22Rv1 (cell line): ENCODE data around the gene OR5H6.

Experiments used
- H3K27ac ChIP-seq: fragments of 450-650 bp; 2 replicates; pipeline ENCODE4 v1.5.1; 2017
- CTCF ChIP-seq: fragments of 450-650 bp; IDR thresholded peaks from 2 replicates; pipeline ENCODE4 v1.5.1; 2017; ENCODE audit warnings: mild to moderate bottlenecking
- ZFX ChIP-seq: fragments of 450-650 bp; IDR thresholded peaks from 2 replicates; pipeline ENCODE4 v1.6.1; 2017; ENCODE audit warnings: antibody characterized with exemption, borderline replicate concordance

The OR5H6 gene

GRCh38 chr3:98263944-98264343 lies at the start of gene OR5H6:
Gene OR5H6 (plus strand): TSS chr3:98264244. CDS start chr3:98264333, 89 bp downstream.
- no peak within 1 kb of the TSS for H3K27ac ChIP-seq
- TF ChIP-seq CTCF (no peak), ZFX (no peak)

DNA sequence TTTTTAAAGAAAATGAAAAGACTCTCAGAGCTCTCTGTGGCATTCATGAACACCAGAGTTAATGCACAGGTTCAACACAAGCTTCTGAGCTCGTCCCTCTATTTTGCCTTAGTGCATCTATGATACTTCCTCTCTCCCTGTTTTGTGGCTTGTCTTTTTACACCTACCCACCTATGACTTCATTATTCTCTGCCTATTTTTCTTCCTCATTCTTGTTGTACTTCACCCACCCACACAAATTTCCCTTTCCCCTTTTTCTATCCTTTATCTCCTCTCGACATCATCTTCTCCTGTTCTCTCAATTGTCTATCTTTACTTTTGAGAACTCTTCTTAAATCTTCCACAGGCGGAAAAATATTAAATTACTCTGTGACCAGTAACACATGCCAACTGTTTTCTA lies 49.0 kb upstream of the OR5H6 start:
- no peak for TF ChIP-seq ZFX
- TF ChIP-seq CTCF = no peak

DNA sequence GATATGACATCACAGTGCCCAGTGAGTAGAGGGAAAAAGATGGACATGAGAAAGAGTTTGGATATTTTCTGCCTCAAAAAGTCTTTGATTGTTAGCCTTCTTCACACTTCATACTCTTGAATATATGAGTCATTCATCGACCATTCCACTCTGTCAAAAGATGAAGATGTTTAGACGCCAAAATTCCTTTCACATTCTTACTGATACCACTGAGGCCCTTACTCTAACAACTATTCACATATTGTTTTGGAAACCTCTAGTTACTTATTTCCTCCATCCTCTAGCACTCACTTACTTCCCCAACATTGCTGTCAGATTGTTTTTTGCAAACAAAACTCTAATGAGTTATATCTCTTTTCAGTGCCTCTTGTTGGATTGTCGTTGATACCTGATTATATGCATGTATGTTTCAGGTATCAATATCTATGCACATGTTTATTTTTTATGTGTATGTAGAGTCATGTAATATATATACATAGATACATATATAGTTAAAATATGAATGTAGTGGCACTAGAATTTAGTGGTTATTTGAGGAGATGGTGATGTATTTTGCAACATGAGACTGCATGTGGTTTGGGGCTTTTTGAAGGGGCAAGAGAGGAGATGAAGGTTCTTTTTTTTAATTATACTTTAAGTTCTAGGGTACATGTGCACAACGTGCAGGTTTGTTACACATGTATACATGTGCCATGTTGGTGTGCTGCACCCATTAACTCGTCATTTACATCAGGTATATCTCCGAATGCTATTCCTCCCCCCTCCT lies 40.0 kb upstream of the OR5H6 start:
- TF ChIP-seq CTCF = no peak
- TF ChIP-seq ZFX = no peak
- H3K27ac ChIP-seq = no peak overlapping the region

More for the DNA sequence above, 49.0 kb upstream of the OR5H6 start:
- no peak overlapping the region for H3K27ac ChIP-seq

GRCh38 chr3:98232489-98232888 lies 31.6 kb upstream of the OR5H6 start:
- TF ChIP-seq CTCF (no peak), ZFX (no peak)
- no peak overlapping the region for H3K27ac ChIP-seq

- no peak overlapping the region for H3K27ac ChIP-seq
- TF ChIP-seq CTCF (no peak), ZFX (no peak)
These were observed 30.6 kb upstream of the OR5H6 start for GRCh38 chr3:98233468-98233867.

DNA sequence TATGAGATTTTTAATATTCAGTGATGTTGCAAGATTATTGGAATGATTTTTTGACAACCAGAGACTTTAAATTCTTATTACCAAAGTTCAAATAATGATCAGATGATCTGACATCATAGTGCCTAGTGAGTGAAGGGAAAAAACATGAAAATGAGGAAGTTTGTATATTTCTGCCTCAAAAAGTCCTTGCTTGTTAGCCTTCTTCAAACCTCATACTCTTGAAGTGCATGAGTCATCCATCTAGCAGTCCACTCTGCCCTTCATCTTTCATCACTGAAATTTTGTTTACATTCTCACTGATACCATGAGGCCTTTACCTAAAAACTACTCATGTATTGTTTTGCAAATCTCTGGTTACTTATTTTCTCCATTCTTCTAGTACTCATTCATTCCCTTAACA lies 23.9 kb upstream of the OR5H6 start:
- TF ChIP-seq ZFX (no peak), CTCF (no peak)
- no peak overlapping the region for H3K27ac ChIP-seq

DNA sequence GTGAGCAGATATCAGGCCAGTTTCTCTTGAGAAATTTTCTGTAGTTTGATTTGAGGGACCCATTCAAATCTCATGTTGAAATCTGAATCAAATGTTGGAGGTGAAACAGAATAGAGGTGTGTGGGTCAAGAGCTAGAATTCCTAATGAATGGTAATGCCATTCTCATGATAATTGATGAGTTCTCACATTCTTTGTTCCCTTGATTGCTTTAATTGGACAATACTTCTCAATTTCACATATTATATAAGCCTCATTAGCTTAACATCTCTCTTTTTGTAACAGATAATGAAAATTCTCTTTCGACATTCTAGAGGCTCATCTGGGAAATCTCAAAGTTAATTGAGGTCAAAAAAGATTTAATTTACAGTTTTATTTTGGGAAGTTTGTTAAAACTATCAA lies 21.9 kb upstream of the OR5H6 start:
- no peak overlapping the region for H3K27ac ChIP-seq
- no peak for TF ChIP-seq CTCF
- no peak for TF ChIP-seq ZFX
